ENCODE measurements around the gene TERB1. TPM values are rescaled to one million over a fixed set of nuclear protein-coding genes. Genes with fewer than 3 reads are reported as not detected.
"Not testable (repeated sequence)": the region's sequence is repeated elsewhere in the genome, so short reads cannot be mapped to it uniquely, and the experiment has no call there.

Gene TERB1
- total RNA-seq, 2 experiments from 2014 or later, result 0.14 TPM; not detected in 1

GRCh38 chr16:66824006-66824405 lies 22.6 kb upstream of the TERB1 start:
- no peaks in the 10 kb centered on the region for H3K27me3 Mint-ChIP-seq
- intact Hi-C loops (cut with DNase I, micrococcal nuclease), result no loop called here
- no peaks in the 10 kb centered on the region for H3K9me3 Mint-ChIP-seq (ENCODE audit: low read depth)
- no peak overlapping the region for H3K4me3 Mint-ChIP-seq
- ATAC-seq, result no peak
- no peak overlapping the region for H3K27ac Mint-ChIP-seq
- peaks cover 49% of the 10 kb centered on the region for H3K36me3 Mint-ChIP-seq (ENCODE audit: low read depth)
- peaks cover 15% of the 10 kb centered on the region for H3K4me1 Mint-ChIP-seq
- ChIA-PET CTCF (interaction anchor here (0.7 to 1.6 kb wide), 7 partner anchors 9 to 173 kb away, joined by 3 to 8 read pairs (median 4); no protein-coding TSS in a partner anchor), POLR2A (no interaction called here)
- no peak for DNase-seq

- H3K27me3 Mint-ChIP-seq, result no peaks in the 10 kb centered on the region
- H3K4me1 Mint-ChIP-seq, result no peaks in the 10 kb centered on the region
- H3K27ac Mint-ChIP-seq, result no peak overlapping the region
- no peaks in the 10 kb centered on the region for H3K9me3 Mint-ChIP-seq (ENCODE audit: low read depth)
- ChIA-PET CTCF (interaction anchor here (1.2 to 1.7 kb wide), 4 partner anchors 9 to 73 kb away, joined by 3 to 8 read pairs (median 6); partner anchors contain the start of gene NAE1), POLR2A (no interaction called here)
- peaks cover 60% of the 10 kb centered on the region for H3K36me3 Mint-ChIP-seq (ENCODE audit: low read depth)
- no peak for DNase-seq
- ATAC-seq, result no peak
- H3K4me3 Mint-ChIP-seq, result no peak overlapping the region
- intact Hi-C loops (cut with DNase I, micrococcal nuclease), result no loop called here
Measured at GRCh38 chr16:66814734-66815133, 13.3 kb upstream of the TERB1 start.

- Mint-ChIP-seq H3K9me3 (ENCODE audit: low read depth) (no peaks in the 10 kb centered on the region), H3K27ac (no peak overlapping the region), H3K27me3 (no peaks in the 10 kb centered on the region), H3K36me3 (ENCODE audit: low read depth) (peaks cover 53% of the 10 kb centered on the region), H3K4me3 (no peak overlapping the region), H3K4me1 (no peaks in the 10 kb centered on the region)
- ChIA-PET CTCF (interaction anchor here (1.2 kb wide), 1 partner anchor 57 kb away, joined by 4 read pairs; no protein-coding TSS in a partner anchor), POLR2A (no interaction called here)
- no peak for ATAC-seq
- no peak for DNase-seq
- intact Hi-C loops (cut with DNase I, micrococcal nuclease), result no loop called here
Measured at GRCh38 chr16:66811043-66811442, 9.7 kb upstream of the TERB1 start.

- Mint-ChIP-seq H3K9me3 (ENCODE audit: low read depth) (no peaks in the 10 kb centered on the region), H3K27ac (no peak overlapping the region), H3K4me1 (no peaks in the 10 kb centered on the region), H3K4me3 (no peak overlapping the region), H3K36me3 (ENCODE audit: low read depth) (peaks cover 54% of the 10 kb centered on the region), H3K27me3 (no peaks in the 10 kb centered on the region)
- no peak for ATAC-seq
- ChIA-PET POLR2A (interaction anchor here (0.6 kb wide), 1 partner anchor 80 kb away, joined by 4 read pairs; no protein-coding TSS in a partner anchor), CTCF (interaction anchor here (0.6 to 1.2 kb wide), 2 partner anchors 57 to 83 kb away, joined by 3 to 4 read pairs; no protein-coding TSS in a partner anchor)
- intact Hi-C loops (cut with DNase I, micrococcal nuclease), result no loop called here
- DNase-seq, result no peak
Measured at GRCh38 chr16:66810391-66810790, 9.0 kb upstream of the TERB1 start.

- Mint-ChIP-seq H3K9me3 (ENCODE audit: low read depth) (no peaks in the 10 kb centered on the region), H3K4me3 (no peak overlapping the region), H3K36me3 (ENCODE audit: low read depth) (peaks cover 57% of the 10 kb centered on the region), H3K27ac (no peak overlapping the region), H3K4me1 (no peaks in the 10 kb centered on the region), H3K27me3 (no peaks in the 10 kb centered on the region)
- POLR2A ChIA-PET, result interaction anchor here (0.6 kb wide), 1 partner anchor 80 kb away, joined by 4 read pairs; no protein-coding TSS in a partner anchor
- DNase-seq (no peak), ATAC-seq (no peak)
- intact Hi-C loops (cut with DNase I, micrococcal nuclease), result no loop called here
- CTCF ChIA-PET, result interaction anchor here (0.6 to 0.7 kb wide), 2 partner anchors 37 to 83 kb away, joined by 3 read pairs; no protein-coding TSS in a partner anchor
Measured at GRCh38 chr16:66809765-66810164, 8.4 kb upstream of the TERB1 start.

GRCh38 chr16:66802159-66802558 lies 775 bp upstream of the TERB1 start:
- Mint-ChIP-seq H3K4me1 (no peaks in the 10 kb centered on the region), H3K9me3 (ENCODE audit: low read depth) (no peaks in the 10 kb centered on the region), H3K27me3 (no peaks in the 10 kb centered on the region), H3K4me3 (no peak overlapping the region), H3K36me3 (ENCODE audit: low read depth) (peaks cover 35% of the 10 kb centered on the region), H3K27ac (no peak overlapping the region)
- ATAC-seq (no peak), DNase-seq (no peak)
- intact Hi-C loops (cut with DNase I, micrococcal nuclease), result no loop called here
- ChIA-PET CTCF (no interaction called here), POLR2A (interaction anchor here (0.6 kb wide), 1 partner anchor 27 kb away, joined by 3 read pairs; no protein-coding TSS in a partner anchor)

GRCh38 chr16:66800856-66801255 lies 528 bp downstream of the TERB1 start:
- H3K36me3 Mint-ChIP-seq (ENCODE audit: low read depth), result peaks cover 30% of the 10 kb centered on the region
- H3K4me3 Mint-ChIP-seq, result no peak overlapping the region
- H3K4me1 Mint-ChIP-seq, result no peaks in the 10 kb centered on the region
- ATAC-seq (no peak), DNase-seq (no peak)
- CTCF ChIA-PET, result no interaction called here
- intact Hi-C loops (cut with DNase I, micrococcal nuclease), result no loop called here
- POLR2A ChIA-PET, result no interaction called here
- H3K9me3 Mint-ChIP-seq (ENCODE audit: low read depth), result no peaks in the 10 kb centered on the region
- no peaks in the 10 kb centered on the region for H3K27me3 Mint-ChIP-seq
- no peak overlapping the region for H3K27ac Mint-ChIP-seq

GRCh38 chr16:66798161-66798560 lies 3.2 kb downstream of the TERB1 start:
- Mint-ChIP-seq H3K27ac (no peak overlapping the region), H3K4me3 (no peak overlapping the region), H3K9me3 (ENCODE audit: low read depth) (no peaks in the 10 kb centered on the region), H3K27me3 (no peaks in the 10 kb centered on the region), H3K36me3 (ENCODE audit: low read depth) (peaks cover 7% of the 10 kb centered on the region), H3K4me1 (no peaks in the 10 kb centered on the region)
- DNase-seq (no peak), ATAC-seq (no peak)
- ChIA-PET POLR2A (no interaction called here), CTCF (interaction anchor here (1.1 to 1.3 kb wide), 2 partner anchors 32 to 58 kb away, joined by 3 to 4 read pairs; partner anchors contain the start of gene NAE1)
- intact Hi-C loops (cut with DNase I, micrococcal nuclease), result no loop called here

- POLR2A ChIA-PET, result not testable (repeated sequence)
Measured at GRCh38 chr16:66793984-66794383, 7.4 kb downstream of the TERB1 start.

GRCh38 chr16:66790130-66790733 lies 11.2 kb downstream of the TERB1 start:
- intact Hi-C loops (cut with DNase I, micrococcal nuclease), result no loop called here
- no peaks in the 10 kb centered on the region for H3K36me3 Mint-ChIP-seq (ENCODE audit: low read depth)
- POLR2A ChIA-PET, result no interaction called here
- no peak overlapping the region for H3K4me3 Mint-ChIP-seq
- H3K27me3 Mint-ChIP-seq, result no peaks in the 10 kb centered on the region
- DNase-seq, result no peak
- ATAC-seq, result no peak
- CTCF ChIA-PET, result no interaction called here
- no peak overlapping the region for H3K27ac Mint-ChIP-seq
- no peaks in the 10 kb centered on the region for H3K4me1 Mint-ChIP-seq
- no peaks in the 10 kb centered on the region for H3K9me3 Mint-ChIP-seq (ENCODE audit: low read depth)

More at GRCh38 chr16:66793984-66794383, 7.4 kb downstream of the TERB1 start:
- DNase-seq; H3K27ac Mint-ChIP-seq; H3K9me3 Mint-ChIP-seq (ENCODE audit: low read depth); ATAC-seq; H3K36me3 Mint-ChIP-seq (ENCODE audit: low read depth); H3K4me1 Mint-ChIP-seq; H3K27me3 Mint-ChIP-seq; intact Hi-C loops (cut with DNase I, micrococcal nuclease); H3K4me3 Mint-ChIP-seq: not testable (repeated sequence)
- CTCF ChIA-PET, result interaction anchor here (0.7 kb wide), 1 partner anchor 10 kb away, joined by 3 read pairs; no protein-coding TSS in a partner anchor

- intact Hi-C loops (cut with DNase I, micrococcal nuclease), result no loop called here
- no peak for DNase-seq
- H3K9me3 Mint-ChIP-seq (ENCODE audit: low read depth), result no peaks in the 10 kb centered on the region
Measured at GRCh38 chr16:66787427-66787826, 14.0 kb downstream of the TERB1 start.

GRCh38 chr16:66786551-66786950 lies 14.8 kb downstream of the TERB1 start:
- Mint-ChIP-seq H3K4me3 (no peak overlapping the region), H3K4me1 (no peaks in the 10 kb centered on the region), H3K9me3 (ENCODE audit: low read depth) (no peaks in the 10 kb centered on the region), H3K36me3 (ENCODE audit: low read depth) (no peaks in the 10 kb centered on the region), H3K27ac (no peak overlapping the region), H3K27me3 (no peaks in the 10 kb centered on the region)
- POLR2A ChIA-PET, result no interaction called here
- intact Hi-C loops (cut with DNase I, micrococcal nuclease), result no loop called here
- DNase-seq (no peak), ATAC-seq (no peak)
- CTCF ChIA-PET, result no interaction called here

More at GRCh38 chr16:66787427-66787826, 14.0 kb downstream of the TERB1 start:
- Mint-ChIP-seq H3K4me3 (no peak overlapping the region), H3K27ac (no peak overlapping the region), H3K4me1 (no peaks in the 10 kb centered on the region), H3K36me3 (ENCODE audit: low read depth) (no peaks in the 10 kb centered on the region), H3K27me3 (no peaks in the 10 kb centered on the region)
- CTCF ChIA-PET, result no interaction called here
- POLR2A ChIA-PET, result no interaction called here
- no peak for ATAC-seq
